ENCODE data around the gene CD46. TPM values are rescaled to one million over a fixed set of nuclear protein-coding genes. Genes with fewer than 3 reads are reported as not detected.
"Not testable (repeated sequence)": the region's sequence is repeated elsewhere in the genome, so short reads cannot be mapped to it uniquely, and the experiment has no call there.

Gene CD46
- 113 TPM for total RNA-seq (ENCODE audit: insufficient read depth, low replicate concordance)

GRCh38 chr1:207751790-207752455 lies at the start of gene CD46:
Gene CD46, plus strand, starts transcription at chr1:207752054. Its CDS starts 159 bp downstream, at chr1:207752213.
- DNase-seq (ENCODE audit: low spot score): peak; percentile 97

GRCh38 chr1:207702317-207702716 lies 49.5 kb upstream of the CD46 start:
- no peak for DNase-seq (ENCODE audit: low spot score)

- DNase-seq (ENCODE audit: low spot score): no peak
Measured at GRCh38 chr1:207703712-207704111, 48.1 kb upstream of the CD46 start.

- not testable (repeated sequence) for DNase-seq (ENCODE audit: low spot score)
Measured at GRCh38 chr1:207708004-207708403, 43.9 kb upstream of the CD46 start.

GRCh38 chr1:207711285-207711684 lies 40.6 kb upstream of the CD46 start:
- DNase-seq (ENCODE audit: low spot score): no peak

GRCh38 chr1:207712701-207713100 lies 39.2 kb upstream of the CD46 start:
- DNase-seq (ENCODE audit: low spot score): not testable (repeated sequence)

GRCh38 chr1:207713529-207713928 lies 38.3 kb upstream of the CD46 start:
- no peak for DNase-seq (ENCODE audit: low spot score)

- DNase-seq (ENCODE audit: low spot score): no peak
Measured at GRCh38 chr1:207719234-207719633, 32.6 kb upstream of the CD46 start.

GRCh38 chr1:207728200-207728858 lies 23.5 kb upstream of the CD46 start:
- DNase-seq (ENCODE audit: low spot score): not testable (repeated sequence)

GRCh38 chr1:207737503-207738157 lies 14.2 kb upstream of the CD46 start:
- not testable (repeated sequence) for DNase-seq (ENCODE audit: low spot score)

GRCh38 chr1:207738158-207738659 lies 13.6 kb upstream of the CD46 start:
- not testable (repeated sequence) for DNase-seq (ENCODE audit: low spot score)

- no peak for DNase-seq (ENCODE audit: low spot score)
Measured at GRCh38 chr1:207740207-207740606, 11.6 kb upstream of the CD46 start.

- DNase-seq (ENCODE audit: low spot score): no peak
Measured at GRCh38 chr1:207742850-207743555, 8.9 kb upstream of the CD46 start.

GRCh38 chr1:207744000-207744534 lies 7.8 kb upstream of the CD46 start:
- no peak for DNase-seq (ENCODE audit: low spot score)

GRCh38 chr1:207745285-207745684 lies 6.6 kb upstream of the CD46 start:
- no peak for DNase-seq (ENCODE audit: low spot score)

GRCh38 chr1:207745839-207746767 lies 5.8 kb upstream of the CD46 start:
- no peak for DNase-seq (ENCODE audit: low spot score)

GRCh38 chr1:207747627-207748492 lies 4.0 kb upstream of the CD46 start:
- DNase-seq (ENCODE audit: low spot score): no peak

- no peak for DNase-seq (ENCODE audit: low spot score)
Measured at GRCh38 chr1:207748737-207749528, 2.9 kb upstream of the CD46 start.
